ENCODE measurements around the gene ATXN10.

ATXN10 gene

GRCh38 chr22:45845076-45845487 is 173.4 kb downstream of the ATXN10 start:
- TF ChIP-seq POLR2A (IDR thresholded peaks at IDR 0.05; ENCODE audit: extremely low read depth, insufficient read length) (no peak), MAX (IDR thresholded peaks at IDR 0.05; ENCODE audit: low read depth, low read length) (no peak), CTCF (IDR thresholded peaks at IDR 0.05; ENCODE audit: low read depth, low read length) (no peak), MYC (IDR thresholded peaks at IDR 0.05; ENCODE audit: low read depth, low read length) (no peak)

GRCh38 chr22:45846952-45847351 is 175.3 kb downstream of the ATXN10 start:
- TF ChIP-seq POLR2A (IDR thresholded peaks at IDR 0.05; ENCODE audit: extremely low read depth, insufficient read length) (no peak), MYC (IDR thresholded peaks at IDR 0.05; ENCODE audit: low read depth, low read length) (no peak), MAX (IDR thresholded peaks at IDR 0.05; ENCODE audit: low read depth, low read length) (no peak), CTCF (IDR thresholded peaks at IDR 0.05; ENCODE audit: low read depth, low read length) (no peak)
- no peak overlapping the region for H3K4me3 ChIP-seq (ENCODE audit: low read depth, low read length)
- no peak for DNase-seq (ENCODE audit: low read depth)

More at GRCh38 chr22:45845076-45845487, 173.4 kb downstream of the ATXN10 start:
- DNase-seq (ENCODE audit: low read depth): no peak
- H3K4me3 ChIP-seq (ENCODE audit: low read depth, low read length): no peak overlapping the region

GRCh38 chr22:45848904-45849303 is 177.3 kb downstream of the ATXN10 start:
- TF ChIP-seq CTCF (IDR thresholded peaks at IDR 0.05; ENCODE audit: low read depth, low read length) (no peak), MYC (IDR thresholded peaks at IDR 0.05; ENCODE audit: low read depth, low read length) (no peak), MAX (IDR thresholded peaks at IDR 0.05; ENCODE audit: low read depth, low read length) (no peak)
- no peak for DNase-seq (ENCODE audit: low read depth)
- no peak overlapping the region for H3K4me3 ChIP-seq (ENCODE audit: low read depth, low read length)

GRCh38 chr22:45852826-45853225 is 181.2 kb downstream of the ATXN10 start:
- H3K4me3 ChIP-seq (ENCODE audit: low read depth, low read length): no peak overlapping the region
- TF ChIP-seq MAX (IDR thresholded peaks at IDR 0.05; ENCODE audit: low read depth, low read length) (no peak), POLR2A (IDR thresholded peaks at IDR 0.05; ENCODE audit: extremely low read depth, insufficient read length) (no peak), MYC (IDR thresholded peaks at IDR 0.05; ENCODE audit: low read depth, low read length) (no peak), CTCF (IDR thresholded peaks at IDR 0.05; ENCODE audit: low read depth, low read length) (no peak)
- peak; percentile 23 for DNase-seq (ENCODE audit: low read depth)

GRCh38 chr22:45855961-45856360 is 184.3 kb downstream of the ATXN10 start:
- H3K4me3 ChIP-seq (ENCODE audit: low read depth, low read length): no peak overlapping the region
- TF ChIP-seq MAX (IDR thresholded peaks at IDR 0.05; ENCODE audit: low read depth, low read length) (no peak), POLR2A (IDR thresholded peaks at IDR 0.05; ENCODE audit: extremely low read depth, insufficient read length) (no peak), CTCF (IDR thresholded peaks at IDR 0.05; ENCODE audit: low read depth, low read length) (no peak), MYC (IDR thresholded peaks at IDR 0.05; ENCODE audit: low read depth, low read length) (no peak)
- no peak for DNase-seq (ENCODE audit: low read depth)

- no peak for DNase-seq (ENCODE audit: low read depth)
- no peak for TF ChIP-seq MYC (IDR thresholded peaks at IDR 0.05; ENCODE audit: low read depth, low read length)
- TF ChIP-seq CTCF (IDR thresholded peaks at IDR 0.05; ENCODE audit: low read depth, low read length): no peak
- TF ChIP-seq MAX (IDR thresholded peaks at IDR 0.05; ENCODE audit: low read depth, low read length): no peak
- no peak for TF ChIP-seq POLR2A (IDR thresholded peaks at IDR 0.05; ENCODE audit: extremely low read depth, insufficient read length)
- H3K4me3 ChIP-seq (ENCODE audit: low read depth, low read length): no peak overlapping the region
These were observed 185.9 kb downstream of the ATXN10 start for GRCh38 chr22:45857519-45857918.

Measured in NB4 (cell line).